ENCODE measurements around the gene ANGPTL7.
A peak's percentile ranks its signal among the peaks of the same experiment; 100 is the strongest.
"Not testable (repeated sequence)": the region's sequence is repeated elsewhere in the genome, so short reads cannot be mapped to it uniquely, and the experiment has no call there.

The ANGPTL7 gene

DNA sequence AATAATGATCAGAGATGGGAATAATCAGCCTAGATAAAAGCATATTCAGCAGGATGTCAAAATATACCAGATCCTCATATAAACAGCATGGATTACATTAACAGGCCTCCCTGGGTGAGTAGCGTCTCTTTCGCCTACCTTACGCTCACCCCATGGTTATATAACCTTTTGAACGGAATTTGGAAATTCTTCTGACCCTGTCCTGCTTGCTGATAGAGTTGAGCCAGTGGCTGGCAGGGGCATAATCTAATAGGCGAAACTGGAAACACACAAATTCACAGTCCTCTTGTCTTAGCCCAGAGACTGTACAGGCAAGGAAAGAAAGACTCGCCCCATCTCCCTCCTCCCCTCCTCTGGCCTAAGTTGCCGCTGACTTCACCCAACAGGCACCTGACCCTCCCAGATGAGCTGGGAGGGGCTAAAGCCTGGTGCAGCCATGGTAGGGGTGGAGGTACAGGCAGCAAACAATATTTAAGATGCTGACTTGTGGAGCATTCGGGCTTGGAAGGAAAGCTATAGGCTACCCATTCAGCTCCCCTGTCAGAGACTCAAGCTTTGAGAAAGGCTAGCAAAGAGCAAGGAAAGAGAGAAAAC lies at the start of gene ANGPTL7:
ANGPTL7 (plus strand) TSS at position 498 of the 594 bp plus-strand sequence. CDS start 225 bp downstream, outside the sequence.
- no peak for DNase-seq

GRCh38 chr1:11142618-11143391 lies 46.4 kb upstream of the ANGPTL7 start:
- DNase-seq, result no peak

DNA sequence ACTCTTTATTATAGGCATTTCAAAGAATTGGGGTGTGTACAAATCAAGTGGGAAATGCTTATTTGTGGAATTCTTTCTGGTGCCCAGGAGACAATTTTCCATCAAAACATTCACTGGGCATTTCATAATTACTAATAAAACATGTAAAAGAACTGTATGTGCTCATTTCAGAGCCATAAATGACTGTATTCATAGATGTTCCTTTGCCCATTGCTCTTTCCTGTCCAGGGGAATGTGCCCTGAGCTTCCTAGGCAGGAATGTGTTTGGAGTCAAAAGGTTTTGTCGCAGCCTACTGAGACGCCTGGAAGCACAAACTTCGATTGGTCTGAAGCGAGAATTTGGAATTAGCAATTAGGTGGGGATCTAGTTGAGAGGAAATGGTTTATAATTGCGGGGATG lies 45.8 kb upstream of the ANGPTL7 start:
- no peak for DNase-seq

- DNase-seq, result no peak
These were observed 45.2 kb upstream of the ANGPTL7 start for GRCh38 chr1:11143907-11144306.

DNA sequence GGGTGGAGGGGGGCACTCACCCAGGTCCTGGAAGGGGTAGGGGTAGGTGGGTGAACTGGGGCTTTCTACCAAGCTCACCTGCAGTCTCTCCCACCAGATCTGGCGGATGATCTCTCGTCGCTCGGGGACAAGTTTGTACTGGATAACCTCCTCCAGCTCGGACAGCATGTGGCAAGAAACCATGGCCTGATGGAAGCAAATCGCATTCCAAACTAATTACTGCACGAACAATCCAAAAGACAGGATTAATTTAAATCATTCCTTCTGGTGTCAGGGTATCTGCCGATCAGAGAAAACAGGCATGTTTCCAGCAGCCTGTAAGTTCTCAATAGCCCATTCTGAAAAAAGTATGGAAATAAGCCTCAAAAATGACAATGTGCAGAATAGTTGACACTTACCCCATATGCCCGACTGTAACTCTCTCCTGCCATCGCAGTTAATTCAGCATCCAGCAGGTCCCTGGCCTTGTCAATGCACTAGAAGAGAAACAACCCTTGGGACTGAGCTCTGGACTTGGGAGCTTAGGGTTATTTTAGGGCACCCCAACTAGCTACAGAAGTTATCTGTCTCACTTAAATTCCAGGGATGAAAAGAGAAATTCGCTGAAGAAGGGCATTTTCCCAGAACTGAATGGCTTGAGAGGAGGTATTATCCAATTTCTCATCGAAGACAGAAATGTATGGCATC lies 44.4 kb upstream of the ANGPTL7 start:
- DNase-seq, result no peak

DNA sequence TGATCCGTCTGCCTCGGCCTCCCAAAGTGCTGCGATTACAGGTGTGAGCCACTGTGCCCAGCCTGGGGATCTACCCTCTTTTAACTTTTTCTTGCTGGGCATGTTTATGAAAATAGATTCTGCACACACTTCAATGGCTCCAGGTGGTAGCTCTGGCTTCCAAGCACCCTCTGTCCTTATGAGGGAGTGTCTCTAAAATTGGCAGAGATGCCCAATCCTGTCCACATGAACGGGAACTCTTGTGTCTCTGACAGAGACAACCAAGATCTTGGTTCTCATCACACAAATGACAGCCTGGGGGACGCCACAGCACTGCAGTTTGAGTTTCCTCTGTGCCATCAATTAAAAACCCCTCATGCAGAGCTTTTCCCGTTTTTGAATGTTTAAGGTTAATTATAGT lies 43.4 kb upstream of the ANGPTL7 start:
- no peak for DNase-seq

- no peak for DNase-seq
These were observed 41.9 kb upstream of the ANGPTL7 start for GRCh38 chr1:11147197-11147770.

DNA sequence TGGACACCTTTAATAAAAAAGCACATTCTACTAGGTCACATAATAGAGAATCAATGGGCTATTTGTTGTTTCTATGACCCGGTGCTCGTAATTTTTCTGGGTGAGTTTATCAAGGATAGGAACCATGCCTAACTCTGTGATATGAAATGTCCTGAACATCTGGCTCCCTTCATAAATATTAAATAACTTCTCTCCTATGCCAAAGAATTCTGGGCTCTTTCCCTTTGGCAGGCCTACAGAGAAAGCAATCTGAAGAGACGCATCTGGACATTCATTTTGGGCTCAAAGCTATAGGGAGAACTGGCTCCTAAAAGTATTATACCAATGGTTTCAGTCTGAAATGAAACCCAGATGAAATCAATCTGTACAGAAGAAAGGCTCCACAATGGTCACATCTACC lies 38.8 kb upstream of the ANGPTL7 start:
- no peak for DNase-seq

GRCh38 chr1:11151114-11151513 lies 38.0 kb upstream of the ANGPTL7 start:
- DNase-seq, result no peak

DNA sequence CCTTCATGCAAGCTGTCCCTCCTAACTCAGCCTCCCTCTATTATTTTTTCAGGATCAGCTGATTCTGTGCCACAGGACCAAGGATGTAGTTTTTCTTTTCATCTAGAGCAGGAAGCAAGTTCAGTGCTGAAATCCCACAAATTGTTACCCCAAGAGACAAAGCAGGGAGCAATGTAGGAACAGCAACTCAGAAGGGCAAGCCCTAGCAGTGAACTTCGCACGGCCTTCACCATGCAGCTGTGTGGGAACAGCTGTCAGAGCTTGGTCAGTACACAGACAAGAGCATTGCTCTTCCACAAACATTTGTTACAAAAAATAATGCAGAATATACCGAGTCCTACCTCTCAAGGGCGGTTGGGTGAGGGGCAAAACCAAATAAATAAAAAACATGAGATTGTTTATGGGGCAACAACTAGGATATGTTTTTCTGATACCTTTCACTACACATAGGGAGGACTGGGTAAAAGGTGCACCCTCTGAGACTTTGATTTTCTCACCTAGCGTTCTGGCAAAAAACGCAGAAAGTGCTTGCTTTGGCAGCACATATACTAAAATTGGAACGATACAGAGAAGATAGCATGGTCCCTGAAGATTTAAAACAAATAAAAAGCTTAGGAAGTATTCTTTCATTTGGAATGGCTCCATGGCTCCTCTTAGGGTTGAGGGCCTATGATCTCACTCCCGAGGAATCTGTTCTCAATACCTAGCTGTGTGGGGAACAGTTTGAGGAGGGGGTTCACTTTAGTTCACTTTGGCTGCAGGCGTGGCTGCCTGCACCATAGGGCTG lies 37.1 kb upstream of the ANGPTL7 start:
- DNase-seq, result no peak

- no peak for DNase-seq
These were observed 36.4 kb upstream of the ANGPTL7 start for GRCh38 chr1:11152755-11153154.

GRCh38 chr1:11153184-11153583 lies 36.0 kb upstream of the ANGPTL7 start:
- DNase-seq, result no peak

GRCh38 chr1:11156441-11156840 lies 32.7 kb upstream of the ANGPTL7 start:
- no peak for DNase-seq

GRCh38 chr1:11156963-11157362 lies 32.2 kb upstream of the ANGPTL7 start:
- peak; percentile 7 for DNase-seq

DNA sequence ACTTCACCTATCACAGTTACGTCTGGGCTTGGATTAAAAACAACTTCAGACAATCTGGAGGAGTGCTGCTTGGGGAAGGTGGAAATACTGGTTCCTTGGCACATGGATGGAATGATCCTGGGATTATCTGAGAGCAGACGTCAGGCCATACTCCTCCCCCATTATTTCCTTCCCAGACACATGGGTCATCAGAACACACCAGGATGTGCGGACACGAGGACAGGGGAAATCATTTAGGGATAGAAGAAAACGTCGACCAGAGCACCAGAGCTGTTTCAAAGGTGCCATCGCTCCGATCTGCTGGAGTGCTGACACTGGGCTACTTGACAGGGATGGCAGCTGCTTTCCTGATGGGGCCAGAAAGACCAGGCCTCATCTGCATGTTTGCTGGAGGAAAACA lies 31.8 kb upstream of the ANGPTL7 start:
- DNase-seq, result no peak

- DNase-seq, result no peak
These were observed 31.3 kb upstream of the ANGPTL7 start for GRCh38 chr1:11157867-11158266.

- DNase-seq, result no peak
These were observed 30.9 kb upstream of the ANGPTL7 start for GRCh38 chr1:11158291-11158690.

GRCh38 chr1:11158720-11159321 lies 30.3 kb upstream of the ANGPTL7 start:
- DNase-seq, result no peak

DNA sequence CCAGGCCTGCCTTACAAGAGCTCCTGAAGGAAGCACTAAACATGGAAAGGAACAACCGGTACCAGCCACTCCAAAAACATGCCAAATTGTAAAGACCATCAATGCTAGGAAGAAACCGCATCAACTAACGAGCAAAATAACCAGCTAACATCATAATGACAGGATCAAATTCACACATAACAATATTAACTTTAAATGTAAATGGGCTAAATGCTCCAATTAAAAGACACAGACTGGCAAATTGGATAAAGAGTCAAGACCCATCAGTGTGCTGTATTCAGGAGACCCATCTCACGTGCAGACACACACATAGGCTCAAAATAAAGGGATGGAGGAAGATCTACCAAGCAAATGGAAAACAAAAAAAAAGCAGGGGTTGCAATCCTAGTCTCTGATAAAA lies 26.4 kb upstream of the ANGPTL7 start:
- DNase-seq, result not testable (repeated sequence)

GRCh38 chr1:11166744-11167143 lies 22.4 kb upstream of the ANGPTL7 start:
- not testable (repeated sequence) for DNase-seq

- no peak for DNase-seq
These were observed 20.4 kb upstream of the ANGPTL7 start for GRCh38 chr1:11168731-11169130.

GRCh38 chr1:11169202-11169601 lies 20.0 kb upstream of the ANGPTL7 start:
- DNase-seq, result no peak
